Adrenal gland (tissue), 5 donors: ENCODE measurements around the gene CDH12.

ENCODE experiments used
- CTCF ChIP-seq, 6 experiments: fragments of 450-650 bp in 4 of 6; fragments of 200-600 bp in 2 of 6; sonication (generic) in 1 of 6; IDR thresholded peaks; 1 replicate in 5 of 6; 2 replicates in 1 of 6; pipeline versions ENCODE4 v1.5.1 to v1.8.0; 2016 to 2021; ENCODE audit warnings: antibody characterized with exemption in 6 of 6, mild to moderate bottlenecking in 2 of 6, moderate library complexity in 1 of 6
- POLR2A ChIP-seq, 2 donors: fragments of 450-650 bp; IDR thresholded peaks; one replicate each; pipeline ENCODE4 v1.6.1; 2017; ENCODE audit warnings: antibody characterized with exemption in 2 of 2, mild to moderate bottlenecking in 2 of 2, moderate library complexity in 1 of 2
- donor health status: DM: no; HTN: no; CAD: no.

DNA sequence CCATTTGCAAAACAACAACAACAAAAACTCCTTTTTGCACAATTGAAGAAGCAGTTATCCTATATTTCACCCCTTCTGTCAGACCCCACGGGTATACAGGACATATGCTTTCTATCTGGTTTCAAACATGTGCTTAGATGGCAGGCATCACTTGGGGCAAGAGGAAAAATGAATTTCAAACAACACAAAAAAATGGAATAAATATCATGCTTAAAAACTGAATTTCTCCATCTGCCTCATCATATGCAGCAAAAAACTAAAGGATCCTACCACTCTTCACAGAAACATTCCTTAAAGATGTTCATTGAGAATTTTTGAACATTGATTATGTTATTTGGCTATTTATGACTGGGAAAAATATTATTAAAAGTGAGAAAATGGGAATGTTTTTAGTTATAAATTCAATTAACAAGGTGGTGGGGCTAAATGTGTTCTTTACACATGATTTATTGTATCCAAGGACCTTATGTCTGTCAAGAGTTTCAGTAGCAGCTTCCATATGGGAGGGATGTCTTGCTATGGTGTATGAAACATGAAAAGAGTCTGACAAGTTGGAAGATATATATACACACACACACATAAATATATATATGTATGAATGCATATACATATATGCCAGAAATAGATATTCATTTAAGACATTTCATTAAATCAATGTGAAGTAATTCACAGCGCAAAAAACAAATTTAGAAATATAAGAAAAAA is 358.0 kb downstream of the CDH12 start:
- TF ChIP-seq POLR2A (IDR thresholded peaks at IDR 0.05) (no peak), CTCF (IDR thresholded peaks at IDR 0.05) (no peak)
